ENCODE results near the gene EHD4. TPM values are rescaled to one million over a fixed set of nuclear protein-coding genes. Genes with fewer than 3 reads are reported as not detected.

Gene EHD4
- total RNA-seq, 2 donors from 2014 or later: 42.7 to 44.3 TPM

- ATAC-seq: no peak
- DNase-seq: no peak
- intact Hi-C loops (cut with DNase I, micrococcal nuclease): loop anchor here in 1 of 2 donors (10.0 kb wide), 1 partner anchor 150 kb away; no protein-coding TSS in a partner anchor
Measured at GRCh38 chr15:41984622-41985021, 12.3 kb upstream of the EHD4 start.

GRCh38 chr15:41983621-41984571, 11.5 kb upstream of the EHD4 start:
- DNase-seq (no peak), ATAC-seq (no peak)
- intact Hi-C loops (cut with DNase I, micrococcal nuclease): loop anchor here in 1 of 2 donors (10.0 kb wide), 1 partner anchor 151 kb away; no protein-coding TSS in a partner anchor

- ATAC-seq: no peak
- DNase-seq: no peak
- intact Hi-C loops (cut with DNase I, micrococcal nuclease): loop anchor here in 1 of 2 donors (10.0 kb wide), 1 partner anchor 152 kb away; no protein-coding TSS in a partner anchor
Measured at GRCh38 chr15:41983221-41983620, 10.9 kb upstream of the EHD4 start.

GRCh38 chr15:41982133-41982930, 10.0 kb upstream of the EHD4 start:
- DNase-seq: no peak
- no peak for ATAC-seq
- intact Hi-C loops (cut with DNase I, micrococcal nuclease): loop anchor here in 1 of 2 donors (10.0 kb wide), 1 partner anchor 152 kb away; no protein-coding TSS in a partner anchor

- intact Hi-C loops (cut with DNase I, micrococcal nuclease): loop anchor here in 1 of 2 donors (10.0 kb wide), 1 partner anchor 153 kb away; no protein-coding TSS in a partner anchor
- no peak for ATAC-seq
- DNase-seq: no peak
Measured at GRCh38 chr15:41981371-41982132, 9.2 kb upstream of the EHD4 start.

- DNase-seq (peak; percentile 34 to 63), ATAC-seq (peak; percentile 84)
- intact Hi-C loops (cut with DNase I, micrococcal nuclease): loop anchor here in 1 of 2 donors (10.0 kb wide), 1 partner anchor 154 kb away; no protein-coding TSS in a partner anchor
Measured at GRCh38 chr15:41980654-41981323, 8.4 kb upstream of the EHD4 start.

GRCh38 chr15:41979493-41980266, 7.3 kb upstream of the EHD4 start:
- DNase-seq: no peak
- ATAC-seq: peak; percentile 66
- intact Hi-C loops (cut with DNase I, micrococcal nuclease): loop anchor here in 1 of 2 donors (10.0 kb wide), 1 partner anchor 155 kb away; no protein-coding TSS in a partner anchor

- DNase-seq (no peak), ATAC-seq (no peak)
- intact Hi-C loops (cut with DNase I, micrococcal nuclease): no loop called here
Measured at GRCh38 chr15:41978534-41978933, 6.2 kb upstream of the EHD4 start.

GRCh38 chr15:41977757-41978383, 5.5 kb upstream of the EHD4 start:
- intact Hi-C loops (cut with DNase I, micrococcal nuclease): no loop called here
- DNase-seq (no peak), ATAC-seq (no peak)

- ATAC-seq (no peak), DNase-seq (no peak)
- intact Hi-C loops (cut with DNase I, micrococcal nuclease): no loop called here
Measured at GRCh38 chr15:41975669-41976068, 3.3 kb upstream of the EHD4 start.

GRCh38 chr15:41974041-41974440, 1.7 kb upstream of the EHD4 start:
- DNase-seq (no peak), ATAC-seq (no peak)
- intact Hi-C loops (cut with DNase I, micrococcal nuclease): no loop called here

GRCh38 chr15:41971895-41972252, 483 bp downstream of the EHD4 start:
- intact Hi-C loops (cut with DNase I, micrococcal nuclease): no loop called here
- peak in 1 of 2 donors; percentile 69 for DNase-seq
- ATAC-seq: peak; percentile 47

GRCh38 chr15:41971089-41971894, 1.1 kb downstream of the EHD4 start:
- intact Hi-C loops (cut with DNase I, micrococcal nuclease): no loop called here
- ATAC-seq (peak; percentile 36), DNase-seq (peak; percentile 63 to 75)

GRCh38 chr15:41970456-41970855, 1.9 kb downstream of the EHD4 start:
- DNase-seq (no peak), ATAC-seq (no peak)
- intact Hi-C loops (cut with DNase I, micrococcal nuclease): no loop called here

GRCh38 chr15:41969851-41970431, 2.4 kb downstream of the EHD4 start:
- DNase-seq (no peak), ATAC-seq (peak; percentile 10)
- intact Hi-C loops (cut with DNase I, micrococcal nuclease): no loop called here

GRCh38 chr15:41968701-41969100, 3.7 kb downstream of the EHD4 start:
- DNase-seq (no peak), ATAC-seq (no peak)
- intact Hi-C loops (cut with DNase I, micrococcal nuclease): no loop called here
